Mesothelial cell of epicardium (in vitro differentiated cells): ENCODE measurements around the gene B3GNT9. TPM values are rescaled to one million over a fixed set of nuclear protein-coding genes. Genes with fewer than 3 reads are reported as not detected.
A peak's percentile ranks its signal among the peaks of the same experiment; 100 is the strongest.

Experiments
- DNase-seq, 2 experiments: peaks; one replicate each; pipeline ENCODE4 v3.0.0; 2021; ENCODE audit warnings: low spot score in 2 of 2; ENCODE audit not compliant: unreplicated experiment in 2 of 2
- H3K27ac Mint-ChIP-seq: 2 replicates; pipeline ENCODE4 v1.8.0; 2021; ENCODE audit warnings: mixed read lengths
- H3K27me3 Mint-ChIP-seq: 2 replicates; pipeline ENCODE4 v1.8.0; 2021; ENCODE audit warnings: low read depth, mixed read lengths
- H3K36me3 Mint-ChIP-seq: 2 replicates; pipeline ENCODE4 v1.8.0; 2021; ENCODE audit warnings: mixed read lengths
- H3K4me1 Mint-ChIP-seq: 2 replicates; pipeline ENCODE4 v1.8.0; 2021; ENCODE audit warnings: mixed read lengths
- H3K4me3 Mint-ChIP-seq: 2 replicates; pipeline ENCODE4 v1.8.0; 2021; ENCODE audit warnings: mild to moderate bottlenecking, moderate library complexity, mixed read lengths
- H3K9me3 Mint-ChIP-seq: 2 replicates; pipeline ENCODE4 v1.8.0; 2021; ENCODE audit warnings: mixed read lengths
- total RNA-seq: library from RNA; stranded (reverse); gene quantifications from 3 replicates; pipeline ENCODE4 v1.2.1, GENCODE V29; 2021
- TF ChIP-seq, protein P1 (sequence below): fragments of 200-600 bp; sonication (generic); IDR thresholded peaks from one replicate; pipeline ENCODE4 v1.5.0; 2021; ENCODE audit warnings: antibody characterized with exemption; ENCODE audit not compliant: unreplicated experiment

Gene B3GNT9
- total RNA-seq, 1 donor from 2014 or later: 20.6 TPM

GRCh38 chr16:67156143-67156844 is 5.5 kb upstream of the B3GNT9 start:
- TF ChIP-seq, protein P1, sequence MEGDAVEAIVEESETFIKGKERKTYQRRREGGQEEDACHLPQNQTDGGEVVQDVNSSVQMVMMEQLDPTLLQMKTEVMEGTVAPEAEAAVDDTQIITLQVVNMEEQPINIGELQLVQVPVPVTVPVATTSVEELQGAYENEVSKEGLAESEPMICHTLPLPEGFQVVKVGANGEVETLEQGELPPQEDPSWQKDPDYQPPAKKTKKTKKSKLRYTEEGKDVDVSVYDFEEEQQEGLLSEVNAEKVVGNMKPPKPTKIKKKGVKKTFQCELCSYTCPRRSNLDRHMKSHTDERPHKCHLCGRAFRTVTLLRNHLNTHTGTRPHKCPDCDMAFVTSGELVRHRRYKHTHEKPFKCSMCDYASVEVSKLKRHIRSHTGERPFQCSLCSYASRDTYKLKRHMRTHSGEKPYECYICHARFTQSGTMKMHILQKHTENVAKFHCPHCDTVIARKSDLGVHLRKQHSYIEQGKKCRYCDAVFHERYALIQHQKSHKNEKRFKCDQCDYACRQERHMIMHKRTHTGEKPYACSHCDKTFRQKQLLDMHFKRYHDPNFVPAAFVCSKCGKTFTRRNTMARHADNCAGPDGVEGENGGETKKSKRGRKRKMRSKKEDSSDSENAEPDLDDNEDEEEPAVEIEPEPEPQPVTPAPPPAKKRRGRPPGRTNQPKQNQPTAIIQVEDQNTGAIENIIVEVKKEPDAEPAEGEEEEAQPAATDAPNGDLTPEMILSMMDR: no peak
- no peaks in the 10 kb centered on the region for H3K9me3 Mint-ChIP-seq
- no peak overlapping the region for H3K27ac Mint-ChIP-seq
- peaks cover 15% of the 10 kb centered on the region for H3K4me1 Mint-ChIP-seq
- H3K36me3 Mint-ChIP-seq: no peaks in the 10 kb centered on the region
- no peak overlapping the region for H3K4me3 Mint-ChIP-seq
- no peak for DNase-seq
- H3K27me3 Mint-ChIP-seq: peaks cover 85% of the 10 kb centered on the region

DNA sequence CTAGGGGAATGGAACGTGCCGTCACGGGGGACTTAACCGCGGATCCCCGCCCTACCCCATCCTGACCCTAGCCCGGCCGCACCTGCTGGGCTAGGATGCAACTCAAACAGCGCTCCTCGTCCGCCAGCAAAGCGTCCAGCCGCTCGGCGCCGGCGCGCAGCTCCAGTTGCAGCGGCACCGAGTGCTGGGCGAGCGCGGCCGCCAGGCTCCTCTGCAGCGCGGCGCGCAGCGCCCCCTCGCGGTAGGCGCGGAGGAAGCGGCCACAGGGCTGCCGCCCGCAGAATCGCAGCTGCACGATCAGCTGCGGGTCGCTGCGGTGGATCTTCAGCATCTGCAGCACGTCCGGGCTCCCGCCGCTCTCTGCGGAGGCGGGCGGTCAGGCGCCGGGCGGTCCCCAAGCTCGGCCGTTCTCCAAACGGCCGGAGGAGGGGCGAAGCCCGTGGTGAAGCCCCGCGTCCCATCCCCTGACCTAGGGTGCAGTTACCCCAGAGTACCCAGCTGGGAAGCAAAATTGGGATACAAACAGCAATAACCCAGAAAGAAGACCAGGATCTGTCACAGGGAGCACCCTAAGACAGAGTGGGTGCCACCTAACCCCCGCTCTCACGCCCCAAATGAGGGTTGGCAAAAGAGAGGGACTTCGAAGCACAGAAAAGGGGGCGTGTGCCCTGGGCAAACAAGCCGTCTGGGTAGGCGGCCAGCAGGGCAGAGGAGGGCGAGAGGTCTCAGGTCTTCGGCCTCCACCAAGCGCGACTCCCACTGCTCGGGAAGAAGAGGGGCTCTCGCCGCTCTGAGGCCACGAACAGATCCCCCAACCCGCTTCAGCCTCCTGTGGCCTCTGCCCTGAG is 4.7 kb upstream of the B3GNT9 start:
- Mint-ChIP-seq H3K9me3 (no peaks in the 10 kb centered on the region), H3K27ac (no peak overlapping the region), H3K36me3 (no peaks in the 10 kb centered on the region), H3K4me3 (peak overlapping the region; percentile 53), H3K27me3 (peaks cover 81% of the 10 kb centered on the region), H3K4me1 (peaks cover 13% of the 10 kb centered on the region)
- TF ChIP-seq, protein P1: peak; percentile 98
- peak; percentile 81 to 93 for DNase-seq

GRCh38 chr16:67154578-67155294 is 3.9 kb upstream of the B3GNT9 start:
- H3K9me3 Mint-ChIP-seq: no peaks in the 10 kb centered on the region
- H3K4me1 Mint-ChIP-seq: peaks cover 8% of the 10 kb centered on the region
- no peaks in the 10 kb centered on the region for H3K36me3 Mint-ChIP-seq
- peaks cover 74% of the 10 kb centered on the region for H3K27me3 Mint-ChIP-seq
- no peak for DNase-seq
- peak overlapping the region; percentile 53 for H3K4me3 Mint-ChIP-seq
- TF ChIP-seq, protein P1: no peak
- no peak overlapping the region for H3K27ac Mint-ChIP-seq

DNA sequence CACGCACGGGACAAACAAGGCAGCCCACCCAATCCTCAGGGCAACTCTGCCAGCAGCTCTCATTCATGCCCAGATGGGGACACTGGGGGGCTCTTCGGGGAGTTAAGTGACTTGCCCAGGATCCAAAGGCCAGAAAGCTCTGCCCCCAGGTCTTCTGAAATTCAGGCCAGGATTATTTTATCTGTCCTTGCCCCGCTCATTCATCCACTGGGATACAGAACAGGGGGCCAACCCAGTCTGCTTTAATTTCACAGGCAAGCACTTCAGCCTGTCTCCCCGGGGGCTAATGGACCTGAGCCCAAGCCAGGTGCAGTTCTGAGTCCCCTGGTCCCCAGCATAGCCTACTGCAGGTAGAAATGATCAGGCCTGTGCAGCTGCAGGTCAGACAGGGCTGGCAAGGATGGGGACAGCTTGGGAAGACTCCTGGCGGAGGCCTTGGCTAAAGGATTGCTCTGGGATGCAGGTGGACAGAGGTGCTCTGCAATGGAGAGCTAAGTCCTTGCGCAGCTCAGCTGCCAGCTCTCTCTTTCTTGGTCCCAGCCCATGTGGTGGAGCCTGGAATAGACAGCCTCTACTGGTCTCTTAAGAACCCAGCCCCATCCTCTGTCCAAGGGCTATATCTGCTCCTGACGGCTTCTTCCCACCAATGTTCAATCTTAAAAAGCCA is 766 bp upstream of the B3GNT9 start:
- Mint-ChIP-seq H3K4me1 (peaks cover 8% of the 10 kb centered on the region), H3K36me3 (peaks cover 10% of the 10 kb centered on the region), H3K27me3 (peaks cover 49% of the 10 kb centered on the region), H3K4me3 (peak overlapping the region; percentile 77), H3K27ac (no peak overlapping the region), H3K9me3 (no peaks in the 10 kb centered on the region)
- TF ChIP-seq, protein P1: no peak
- DNase-seq: no peak
